Kidney epithelial cell (primary cell): Measurements from ENCODE around the gene MYO1A. TPM values are rescaled to one million over a fixed set of nuclear protein-coding genes. Genes with fewer than 3 reads are reported as not detected.

ENCODE experiments used
- DNase-seq: peaks from one replicate; pipeline ENCODE4 v3.0.0-alpha.2; 2010; ENCODE audit warnings: low read depth
- H3K27me3 ChIP-seq: 2 replicates; pipeline ENCODE4 v1.6.0; 2011; ENCODE audit warnings: low read length; ENCODE audit not compliant: control insufficient read depth, insufficient read depth
- H3K36me3 ChIP-seq: 2 replicates; pipeline ENCODE4 v1.5.1; 2011; ENCODE audit warnings: low read length; ENCODE audit not compliant: control insufficient read depth, insufficient read depth
- H3K4me3 ChIP-seq: 2 replicates; pipeline ENCODE4 v1.5.1; 2011; ENCODE audit warnings: low read depth, mild to moderate bottlenecking, control low read depth, low read length
- total RNA-seq: library from RNA; depleted of rRNA; stranded (reverse); fragments of >200 nt; gene quantifications from 2 replicates; pipeline ENCODE4 v1.2.3, GENCODE V29; 2015
- TF ChIP-seq, protein P1 (sequence below): IDR thresholded peaks from 2 replicates; pipeline ENCODE4 v1.5.1; 2011; ENCODE audit warnings: mild to moderate bottlenecking, moderate library complexity, low read length, control low read depth, inconsistent platforms; ENCODE audit not compliant: insufficient read depth, poor library complexity, severe bottlenecking

MYO1A gene
- total RNA-seq, 1 donor from 2014 or later = not detected

DNA sequence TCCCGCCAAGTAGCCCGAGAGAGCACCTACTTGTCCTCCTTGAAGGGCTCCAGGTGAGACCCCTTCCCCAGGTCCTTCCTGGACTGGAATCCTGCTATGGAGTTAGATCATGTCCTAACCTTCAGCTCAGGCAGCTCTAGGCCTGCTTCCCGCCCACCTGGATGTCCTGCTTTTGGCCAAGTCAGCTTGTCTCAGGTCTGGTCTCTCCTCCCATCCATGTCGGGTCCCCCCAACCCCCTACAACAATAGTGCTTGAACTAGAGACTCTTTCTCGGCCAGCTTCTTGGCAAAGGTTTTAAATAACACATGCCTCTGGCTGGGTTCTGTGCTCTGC, 42.6 kb upstream of the MYO1A start:
- TF ChIP-seq, protein P1, sequence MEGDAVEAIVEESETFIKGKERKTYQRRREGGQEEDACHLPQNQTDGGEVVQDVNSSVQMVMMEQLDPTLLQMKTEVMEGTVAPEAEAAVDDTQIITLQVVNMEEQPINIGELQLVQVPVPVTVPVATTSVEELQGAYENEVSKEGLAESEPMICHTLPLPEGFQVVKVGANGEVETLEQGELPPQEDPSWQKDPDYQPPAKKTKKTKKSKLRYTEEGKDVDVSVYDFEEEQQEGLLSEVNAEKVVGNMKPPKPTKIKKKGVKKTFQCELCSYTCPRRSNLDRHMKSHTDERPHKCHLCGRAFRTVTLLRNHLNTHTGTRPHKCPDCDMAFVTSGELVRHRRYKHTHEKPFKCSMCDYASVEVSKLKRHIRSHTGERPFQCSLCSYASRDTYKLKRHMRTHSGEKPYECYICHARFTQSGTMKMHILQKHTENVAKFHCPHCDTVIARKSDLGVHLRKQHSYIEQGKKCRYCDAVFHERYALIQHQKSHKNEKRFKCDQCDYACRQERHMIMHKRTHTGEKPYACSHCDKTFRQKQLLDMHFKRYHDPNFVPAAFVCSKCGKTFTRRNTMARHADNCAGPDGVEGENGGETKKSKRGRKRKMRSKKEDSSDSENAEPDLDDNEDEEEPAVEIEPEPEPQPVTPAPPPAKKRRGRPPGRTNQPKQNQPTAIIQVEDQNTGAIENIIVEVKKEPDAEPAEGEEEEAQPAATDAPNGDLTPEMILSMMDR = no peak
- Histone ChIP-seq H3K27me3 (no peaks in the 10 kb centered on the region), H3K4me3 (no peak overlapping the region), H3K36me3 (peaks cover 3% of the 10 kb centered on the region)
- DNase-seq = no peak

GRCh38 chr12:57091638-57092528, 42.0 kb upstream of the MYO1A start:
- Histone ChIP-seq H3K27me3 (no peaks in the 10 kb centered on the region), H3K36me3 (peaks cover 3% of the 10 kb centered on the region), H3K4me3 (no peak overlapping the region)
- no peak for DNase-seq
- TF ChIP-seq, protein P1 = no peak

DNA sequence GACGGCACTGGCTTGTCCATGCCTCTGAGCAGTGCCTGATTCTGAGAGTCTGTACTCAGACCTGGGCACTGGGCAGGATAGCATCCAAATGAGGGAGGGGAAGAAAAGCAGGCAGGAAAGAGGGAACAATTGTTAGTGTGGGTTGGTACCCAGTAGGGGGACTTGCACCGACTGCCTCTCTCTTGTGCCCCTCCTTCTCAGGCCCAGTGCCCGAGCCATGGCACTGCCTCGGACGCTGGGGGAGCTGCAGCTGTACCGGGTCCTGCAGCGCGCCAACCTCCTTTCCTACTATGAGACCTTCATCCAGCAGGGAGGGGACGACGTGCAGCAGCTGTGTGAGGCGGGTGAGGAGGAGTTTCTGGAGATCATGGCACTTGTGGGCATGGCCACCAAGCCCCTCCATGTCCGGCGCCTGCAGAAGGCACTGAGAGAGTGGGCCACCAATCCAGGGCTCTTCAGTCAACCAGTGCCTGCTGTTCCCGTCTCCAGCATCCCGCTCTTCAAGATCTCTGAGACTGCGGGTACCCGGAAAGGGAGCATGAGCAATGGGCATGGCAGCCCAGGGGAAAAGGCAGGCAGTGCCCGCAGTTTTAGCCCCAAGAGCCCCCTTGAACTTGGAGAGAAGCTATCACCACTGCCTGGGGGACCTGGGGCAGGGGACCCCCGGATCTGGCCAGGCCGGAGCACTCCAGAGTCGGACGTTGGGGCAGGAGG, 41.2 kb upstream of the MYO1A start:
- TF ChIP-seq, protein P1 = no peak
- no peaks in the 10 kb centered on the region for H3K27me3 ChIP-seq

DNA sequence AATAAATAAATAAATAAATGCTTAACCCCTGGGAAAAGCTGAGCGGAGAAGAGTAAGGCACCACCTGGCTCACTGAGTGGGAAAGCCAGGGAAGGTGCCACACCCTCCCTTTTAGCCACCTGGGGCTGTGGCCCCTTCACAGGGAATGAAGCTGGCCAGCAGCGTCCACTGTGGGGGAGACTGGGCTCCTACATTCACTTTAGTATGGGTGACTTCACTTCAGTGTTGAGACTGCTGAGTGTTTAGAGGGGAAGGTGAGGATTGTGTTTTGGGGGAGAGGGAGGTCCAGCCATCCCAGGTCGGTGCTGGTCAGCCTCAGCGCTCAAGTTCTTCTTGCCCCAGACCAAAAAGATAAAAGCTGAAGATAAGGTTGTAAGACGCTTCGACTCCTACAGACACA, 40.6 kb upstream of the MYO1A start:
- Histone ChIP-seq H3K27me3 (no peaks in the 10 kb centered on the region), H3K4me3 (peak overlapping the region; percentile 80), H3K36me3 (peaks cover 3% of the 10 kb centered on the region)
- no peak for DNase-seq
- TF ChIP-seq, protein P1 = no peak

More for the DNA sequence above, 41.2 kb upstream of the MYO1A start:
- peak overlapping the region; percentile 80 for H3K4me3 ChIP-seq
- H3K36me3 ChIP-seq = peaks cover 3% of the 10 kb centered on the region
- no peak for DNase-seq

- H3K4me3 ChIP-seq = peak overlapping the region; percentile 80
- TF ChIP-seq, protein P1 = no peak
- peaks cover 3% of the 10 kb centered on the region for H3K36me3 ChIP-seq
- no peak for DNase-seq
- no peaks in the 10 kb centered on the region for H3K27me3 ChIP-seq
Observed at GRCh38 chr12:57089271-57090245, 39.6 kb upstream of the MYO1A start.
